Stimulated activated CD8-positive, alpha-beta memory T cell treated with anti-CD3 and anti-CD28 coated beads, Interleukin-4, amount 100 ng/mL, for 1 hour (primary cell): ENCODE results near the gene ZFYVE1.
A peak's percentile ranks its signal among the peaks of the same experiment; 100 is the strongest.
"Not testable (repeated sequence)": the region's sequence is repeated elsewhere in the genome, so short reads cannot be mapped to it uniquely, and the experiment has no call there.

Source experiments
- DNase-seq, 2 donors: peaks; one replicate each; pipeline ENCODE4 v3.0.0-alpha.2; 2020; ENCODE audit warnings: low read depth in 2 of 2, low spot score in 1 of 2

ZFYVE1 gene

GRCh38 chr14:72961016-72961415 lies 65.9 kb downstream of the ZFYVE1 start:
- DNase-seq, result not testable (repeated sequence)

DNA sequence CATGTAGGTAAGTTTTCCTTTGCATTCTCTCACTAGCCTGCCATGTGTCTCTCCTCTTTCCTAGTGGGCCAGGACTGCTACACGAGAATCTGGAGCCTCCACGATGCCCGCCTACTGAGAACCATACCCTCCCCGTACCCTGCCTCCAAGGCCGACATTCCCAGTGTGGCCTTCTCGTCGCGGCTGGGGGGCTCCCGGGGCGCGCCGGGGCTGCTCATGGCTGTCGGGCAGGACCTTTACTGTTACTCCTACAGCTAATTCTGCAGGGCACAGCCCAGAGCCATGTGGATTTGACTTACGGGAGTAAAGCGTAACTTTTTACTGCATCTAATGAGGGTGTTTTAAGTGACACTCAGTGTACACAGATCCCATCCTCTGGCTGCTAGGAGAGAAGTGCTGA lies 68.4 kb downstream of the ZFYVE1 start:
- no peak for DNase-seq

DNA sequence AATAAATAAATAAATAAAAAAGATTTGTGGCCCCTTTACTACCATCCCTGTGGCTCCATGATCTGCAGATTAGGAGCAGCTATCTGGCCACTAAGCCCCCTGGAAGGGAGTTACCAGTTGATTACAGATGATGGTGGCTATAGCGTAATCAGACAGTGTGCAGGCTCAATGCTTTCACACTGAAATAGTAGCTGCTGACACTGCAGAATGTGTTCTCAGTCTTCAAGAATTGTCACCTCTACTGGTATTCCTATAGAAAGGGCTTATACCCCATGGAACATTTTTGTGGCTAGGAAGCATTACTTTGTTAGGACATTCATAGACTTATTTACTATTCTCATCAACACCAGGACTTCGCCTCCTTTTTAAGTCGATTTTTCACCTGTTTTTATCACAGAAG lies 69.7 kb downstream of the ZFYVE1 start:
- no peak for DNase-seq

DNA sequence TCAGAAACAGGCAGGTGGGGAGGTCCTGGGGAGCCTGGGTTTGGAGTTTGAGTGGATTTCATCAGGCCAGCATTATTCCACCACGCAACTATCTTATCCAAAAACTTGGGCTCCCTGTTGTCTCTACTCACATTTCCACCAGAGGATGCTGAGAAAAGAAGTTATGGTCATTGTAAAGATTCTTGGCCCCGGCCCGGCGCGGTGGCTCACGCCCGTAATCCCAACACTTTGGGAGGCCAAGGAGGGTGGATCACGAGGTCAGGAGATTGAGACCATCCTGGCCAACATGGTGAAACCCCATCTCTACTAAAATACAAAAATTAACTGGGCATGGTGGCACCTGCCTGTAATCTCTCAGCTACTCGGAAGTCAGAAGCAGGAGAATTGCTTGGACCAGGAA lies 70.2 kb downstream of the ZFYVE1 start:
- DNase-seq, result not testable (repeated sequence)

GRCh38 chr14:72952171-72952570 lies 74.7 kb downstream of the ZFYVE1 start:
- no peak for DNase-seq

DNA sequence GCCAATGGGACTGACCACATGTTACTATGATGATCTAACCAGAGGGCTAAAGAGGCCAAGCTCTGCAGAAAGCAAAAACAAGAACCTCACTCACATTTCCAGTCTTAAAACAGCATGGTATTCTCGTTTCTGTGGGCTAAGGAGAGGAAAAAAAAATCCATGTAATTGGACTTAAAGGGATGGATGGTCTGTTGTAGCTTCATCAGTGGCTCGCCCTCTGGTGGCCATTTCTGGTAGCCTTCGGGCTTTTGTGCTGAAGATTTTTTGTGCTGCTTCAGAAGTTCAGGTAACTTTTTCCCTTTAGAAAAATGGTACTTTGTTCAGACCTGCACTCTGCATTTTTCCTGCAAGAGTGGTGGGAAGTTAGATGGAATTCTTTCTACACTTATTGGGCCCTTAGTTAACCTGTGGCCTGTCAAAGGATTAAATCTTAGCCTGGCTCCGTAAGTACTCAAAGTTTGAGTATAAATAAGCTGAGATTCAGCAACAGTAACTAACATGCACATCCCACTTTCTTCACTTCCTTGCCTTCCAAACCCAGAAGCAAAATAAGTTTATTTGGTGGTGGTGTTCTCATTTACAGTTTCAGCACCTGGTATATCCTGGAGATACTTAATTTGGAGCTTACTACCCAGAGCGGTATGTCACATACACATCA lies 78.3 kb downstream of the ZFYVE1 start:
- peak; percentile 35 to 45 for DNase-seq

DNA sequence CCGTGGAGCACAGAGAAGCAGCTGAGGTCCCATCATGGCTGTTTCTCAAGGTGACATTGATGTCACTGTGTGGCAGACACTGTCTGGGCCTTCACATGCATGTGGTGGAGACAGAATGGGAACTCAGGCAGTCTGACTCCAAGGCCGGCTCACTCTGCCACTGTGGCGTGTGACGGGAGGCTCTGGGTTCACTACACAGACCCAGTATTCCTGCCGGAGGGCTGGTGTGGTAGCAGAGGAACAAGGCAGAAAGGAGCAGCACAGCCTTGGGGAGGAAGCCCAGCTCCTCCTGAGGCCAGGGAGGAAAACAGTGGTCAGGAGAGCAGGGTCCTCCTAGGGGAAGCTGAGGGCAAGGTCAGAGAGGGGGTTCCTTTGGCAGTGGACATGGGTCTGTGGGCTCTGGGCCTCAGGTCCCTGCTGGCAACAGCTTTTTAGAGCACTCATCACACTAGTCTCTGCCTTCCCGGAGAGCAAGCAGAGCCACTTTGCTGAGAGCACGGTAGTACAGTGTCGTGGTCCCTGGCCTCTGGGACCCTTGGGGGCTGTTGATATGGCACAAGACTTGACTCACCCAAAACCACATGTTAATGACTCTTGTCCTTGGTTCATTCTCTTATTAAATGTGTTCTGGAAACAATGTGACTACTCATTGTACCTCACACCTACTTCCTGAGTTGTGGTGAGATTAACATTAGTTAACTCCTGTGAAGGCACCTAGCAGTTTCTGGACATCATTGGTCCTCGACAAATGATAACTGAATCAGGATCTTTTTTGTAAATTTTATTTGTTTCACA lies 79.3 kb downstream of the ZFYVE1 start:
- no peak for DNase-seq

DNA sequence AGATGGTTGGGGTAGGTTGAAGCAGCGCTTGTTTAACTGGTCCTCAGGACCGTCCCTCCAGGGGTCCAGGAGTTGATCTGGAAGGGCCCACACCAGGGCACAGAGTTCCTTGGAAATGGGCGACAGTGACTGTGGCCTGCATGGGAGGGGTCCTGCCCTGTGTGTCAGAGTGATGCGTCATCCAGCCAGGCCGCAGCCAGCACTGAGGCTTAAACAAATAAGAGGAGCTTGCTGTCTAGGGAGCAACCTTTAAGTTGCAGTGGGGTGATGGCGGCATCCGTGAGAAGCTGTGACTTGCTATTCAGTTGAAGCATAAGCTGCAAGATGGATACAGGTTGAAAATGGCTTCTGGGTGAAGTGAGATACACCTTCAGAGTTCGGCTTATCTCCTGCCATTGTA lies 80.4 kb downstream of the ZFYVE1 start:
- no peak for DNase-seq

DNA sequence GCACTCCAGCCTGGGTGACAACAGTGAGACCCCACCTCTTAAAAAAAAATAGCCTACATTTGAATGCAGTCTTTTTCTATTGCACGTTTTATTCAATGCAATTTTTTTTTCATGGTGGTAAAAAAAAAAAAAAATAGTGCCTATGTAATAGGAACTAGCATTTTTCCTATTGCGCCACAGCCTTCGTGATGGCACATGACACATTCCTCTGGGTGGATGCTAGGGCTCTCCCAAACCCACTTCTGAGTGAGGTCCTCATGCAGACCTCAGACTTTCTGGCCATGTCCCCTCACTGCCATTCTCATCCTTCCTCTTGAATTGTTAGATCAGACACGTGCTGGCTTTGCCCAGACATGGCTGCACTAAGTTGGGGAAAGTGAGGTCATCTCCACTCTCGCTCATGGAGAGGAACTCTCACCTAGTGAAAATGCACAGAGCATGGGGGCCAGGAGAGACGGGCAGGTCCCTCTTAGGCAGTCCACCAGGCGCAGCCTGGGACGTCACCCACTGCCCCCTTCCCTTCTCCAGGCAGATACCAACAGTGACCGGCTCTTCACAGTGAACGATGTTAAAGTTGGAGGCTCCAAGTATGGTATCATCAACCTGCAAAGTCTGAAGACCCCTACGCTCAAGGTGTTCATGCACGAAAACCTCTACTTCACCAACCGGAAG lies 81.4 kb downstream of the ZFYVE1 start:
- no peak for DNase-seq

GRCh38 chr14:72943876-72944430 lies 83.0 kb downstream of the ZFYVE1 start:
- DNase-seq, result no peak

DNA sequence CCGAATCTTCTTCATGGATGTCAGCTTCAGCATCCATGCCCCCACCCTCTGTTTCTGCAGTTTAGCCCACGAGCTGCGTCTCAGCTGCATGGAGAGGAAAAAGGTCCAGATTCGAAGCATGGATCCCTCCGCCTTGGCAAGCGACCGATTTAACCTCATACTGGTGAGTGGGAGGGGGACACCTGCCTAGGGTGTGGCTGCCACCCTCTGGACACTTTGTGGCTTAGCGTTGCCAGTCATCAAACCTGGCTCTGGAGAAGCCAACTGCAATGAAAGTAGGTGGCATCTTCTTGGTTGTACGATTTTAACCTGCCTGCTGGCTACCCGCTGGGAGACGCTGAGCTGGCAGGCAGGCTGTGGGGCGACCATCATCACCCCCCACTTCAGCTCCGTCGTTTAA lies 84.0 kb downstream of the ZFYVE1 start:
- no peak for DNase-seq

GRCh38 chr14:72941286-72941985 lies 85.5 kb downstream of the ZFYVE1 start:
- no peak for DNase-seq

DNA sequence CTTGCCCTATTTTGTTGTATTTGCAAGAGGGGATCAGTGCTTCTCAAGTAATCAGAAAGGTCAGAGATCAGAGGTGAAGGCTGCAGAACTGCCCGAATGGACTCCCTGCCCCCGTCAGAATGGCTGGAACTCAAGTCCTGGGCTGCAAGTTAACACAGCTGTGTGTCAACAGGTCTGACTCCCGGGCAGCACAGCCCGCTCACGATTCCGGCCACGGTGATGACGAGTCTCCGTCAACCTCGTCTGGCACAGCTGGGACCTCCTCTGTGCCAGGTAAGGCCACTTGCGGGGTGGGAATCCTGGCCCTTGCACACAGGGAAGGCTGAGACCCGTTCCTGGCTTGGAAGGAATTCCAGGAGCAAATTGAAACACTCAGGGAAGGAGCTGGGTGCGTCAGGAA lies 87.3 kb downstream of the ZFYVE1 start:
- DNase-seq, result no peak

DNA sequence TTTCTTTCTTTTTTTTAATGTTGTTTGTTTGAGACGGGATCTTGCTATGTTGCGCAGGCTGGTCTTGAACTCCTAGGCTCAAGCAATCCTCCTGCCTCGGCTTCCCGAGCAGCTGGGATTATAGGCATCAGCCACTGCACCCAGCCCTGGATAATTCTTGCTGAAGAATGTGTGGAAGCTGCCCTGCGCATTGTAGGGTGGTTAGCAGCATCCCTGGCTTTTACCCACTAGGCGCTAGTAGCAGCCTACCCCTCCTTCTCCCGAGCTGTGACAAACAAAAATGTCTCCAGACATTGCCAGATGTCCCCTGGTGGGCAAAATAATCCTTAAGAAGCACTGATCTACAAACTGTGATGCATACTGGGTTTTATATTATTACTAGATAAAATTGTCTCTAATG lies 94.0 kb downstream of the ZFYVE1 start:
- no peak for DNase-seq

DNA sequence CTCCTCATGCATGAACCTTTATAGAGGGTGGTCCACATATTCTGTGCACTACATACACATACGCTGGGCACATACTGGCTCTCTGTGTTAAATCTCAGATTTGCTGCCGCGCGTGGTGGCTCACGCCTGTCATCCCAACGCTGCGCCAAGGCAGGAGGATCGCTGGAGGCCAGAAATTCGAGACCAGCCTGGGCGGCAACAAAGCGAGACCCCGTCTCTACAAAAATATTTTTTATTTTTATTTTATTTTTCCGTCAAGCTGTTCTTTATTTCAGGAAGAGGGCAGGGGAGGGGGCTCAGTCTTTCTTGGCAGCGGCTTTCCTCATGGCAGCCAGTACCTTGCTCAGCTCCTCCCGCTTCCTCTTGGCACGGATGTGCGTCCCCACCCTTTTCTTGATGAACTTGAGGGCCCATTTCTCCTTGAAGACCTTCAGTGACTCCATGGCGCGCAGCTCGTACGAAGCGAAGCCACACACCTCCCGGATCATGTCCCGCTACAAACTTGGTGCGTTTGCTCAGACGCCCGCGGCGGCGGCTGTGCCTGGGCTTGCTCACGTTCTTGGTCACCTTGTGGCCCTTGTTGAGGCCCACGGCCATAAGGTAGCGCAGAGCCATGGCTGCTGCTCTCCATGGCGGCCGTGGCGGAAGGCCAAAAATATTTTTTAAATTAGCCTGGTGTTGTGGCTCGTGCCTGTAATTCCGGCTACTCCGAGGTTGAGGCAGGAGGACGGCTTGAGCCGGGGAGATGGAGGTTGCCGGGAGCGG lies 97.4 kb downstream of the ZFYVE1 start:
- DNase-seq, result no peak

DNA sequence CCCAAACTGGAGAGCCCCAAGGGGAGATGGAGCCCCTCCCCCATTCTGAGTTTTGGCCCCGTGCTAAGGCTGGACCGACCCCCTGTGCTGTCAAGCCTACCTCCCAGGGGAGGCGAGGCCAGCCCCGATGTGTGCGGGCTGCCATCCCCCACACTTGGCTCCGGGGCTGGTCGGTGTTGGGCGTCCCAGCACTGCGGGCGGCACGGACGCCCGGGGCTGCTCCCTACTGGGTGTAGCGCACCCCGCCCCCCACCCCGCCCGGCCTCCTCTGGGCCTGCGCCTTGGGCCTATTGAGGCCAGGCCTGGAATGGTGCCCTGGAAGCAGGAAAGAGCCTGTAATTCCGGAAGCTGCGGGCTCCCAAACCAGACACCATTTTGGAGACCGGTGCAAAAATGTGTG lies 98.0 kb downstream of the ZFYVE1 start:
- no peak for DNase-seq

DNA sequence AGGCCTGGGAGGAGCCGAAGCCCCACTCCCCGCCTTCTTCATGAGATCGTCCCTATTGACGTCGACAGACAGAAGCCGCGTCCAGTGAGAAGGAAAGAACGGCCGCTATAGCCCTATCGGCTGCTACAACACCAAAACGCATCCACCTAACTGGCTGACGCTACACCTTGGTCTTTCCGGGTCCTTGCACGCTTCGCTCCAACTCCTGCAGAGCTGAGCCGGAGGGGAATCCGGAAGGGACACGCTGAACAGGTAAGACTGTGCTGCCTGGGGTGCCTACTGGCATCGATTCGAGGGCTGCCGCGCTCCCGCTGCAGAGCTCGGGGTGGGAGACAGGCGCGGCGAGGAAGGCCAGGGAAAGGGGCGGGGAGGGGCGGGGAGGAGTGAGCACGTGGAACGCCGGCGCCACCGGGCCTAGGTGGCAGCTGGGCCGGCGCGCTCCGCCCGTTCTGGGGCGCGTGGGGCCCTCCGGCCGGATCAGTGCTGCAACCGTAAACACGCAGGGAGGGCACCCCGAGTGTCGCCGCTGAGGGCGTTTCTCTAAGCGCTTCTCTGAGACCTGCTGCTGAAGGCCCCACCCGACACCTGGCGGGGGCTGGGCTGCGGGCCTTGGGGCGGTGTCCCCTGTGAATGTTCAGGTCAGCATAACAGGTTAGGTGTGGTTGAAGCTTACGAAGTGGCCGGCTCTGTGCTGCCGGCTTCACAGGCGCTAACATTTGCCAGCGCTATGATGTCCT lies 100.4 kb downstream of the ZFYVE1 start, which contains the start of gene DCAF4:
Gene DCAF4, plus strand, starts transcription at position 173 of the 737 bp plus-strand sequence. CDS start 11,515 bp downstream, outside the sequence.
- DNase-seq, result peak; percentile 76 to 89

- DNase-seq, result no peak
These were observed 101.1 kb downstream of the ZFYVE1 start for GRCh38 chr14:72925815-72926291.

DNA sequence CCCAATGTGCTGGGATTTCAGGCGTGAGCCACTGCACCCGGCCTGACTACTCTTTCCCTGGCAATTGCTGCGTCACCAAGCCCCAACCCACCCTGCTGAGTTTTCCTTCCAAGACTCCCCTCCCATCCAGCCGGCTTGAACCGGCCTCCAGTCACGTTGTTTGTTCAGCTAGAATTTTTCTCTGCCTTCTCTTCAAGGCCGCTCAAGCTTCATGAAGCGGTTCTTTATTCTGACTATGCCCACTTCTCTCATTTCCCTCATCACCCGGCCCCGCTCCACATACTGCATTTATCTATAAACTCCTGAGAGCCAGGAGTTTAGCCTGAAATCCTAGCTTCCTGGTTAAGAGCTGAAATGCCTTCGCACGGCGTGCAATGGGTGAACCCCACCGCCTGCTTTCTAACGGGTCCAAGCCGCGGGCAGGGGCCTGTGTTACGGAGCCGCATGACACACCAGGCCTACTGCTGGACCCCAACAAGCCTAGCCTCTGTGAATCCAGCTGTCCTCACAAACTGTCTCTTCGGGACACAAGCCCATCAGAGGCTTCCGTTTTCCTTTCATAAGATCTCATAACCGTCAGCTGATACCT lies 101.6 kb downstream of the ZFYVE1 start:
- no peak for DNase-seq
